ENCODE data around the gene IRF5.

The IRF5 gene

GRCh38 chr7:128919881-128920799 lies 17.6 kb upstream of the IRF5 start:
- DNase-seq (ENCODE audit: low read depth in 2 of 2): no peak

GRCh38 chr7:128920913-128921582 lies 16.7 kb upstream of the IRF5 start:
- DNase-seq (ENCODE audit: low read depth in 2 of 2): no peak

GRCh38 chr7:128921866-128922440 lies 15.8 kb upstream of the IRF5 start:
- DNase-seq (ENCODE audit: low read depth in 2 of 2): no peak

- DNase-seq (ENCODE audit: low read depth in 2 of 2): no peak
Observed at GRCh38 chr7:128922496-128923410, 15.0 kb upstream of the IRF5 start.

GRCh38 chr7:128923411-128923800 lies 14.3 kb upstream of the IRF5 start:
- DNase-seq (ENCODE audit: low read depth in 2 of 2): no peak

- no peak for DNase-seq (ENCODE audit: low read depth in 2 of 2)
Observed at GRCh38 chr7:128924707-128925588, 12.8 kb upstream of the IRF5 start.

- DNase-seq (ENCODE audit: low read depth in 2 of 2): no peak
Observed at GRCh38 chr7:128928159-128928813, 9.4 kb upstream of the IRF5 start.

- DNase-seq (ENCODE audit: low read depth in 2 of 2): no peak
Observed at GRCh38 chr7:128928882-128929788, 8.6 kb upstream of the IRF5 start.

- DNase-seq (ENCODE audit: low read depth in 2 of 2): no peak
Observed at GRCh38 chr7:128931190-128931798, 6.4 kb upstream of the IRF5 start.

GRCh38 chr7:128931965-128932861 lies 5.5 kb upstream of the IRF5 start:
- DNase-seq (ENCODE audit: low read depth in 2 of 2): no peak

GRCh38 chr7:128932862-128933179 lies 4.9 kb upstream of the IRF5 start:
- no peak for DNase-seq (ENCODE audit: low read depth in 2 of 2)

GRCh38 chr7:128933180-128933891 lies 4.4 kb upstream of the IRF5 start:
- DNase-seq (ENCODE audit: low read depth in 2 of 2): no peak

- no peak for DNase-seq (ENCODE audit: low read depth in 2 of 2)
Observed at GRCh38 chr7:128934361-128935341, 3.1 kb upstream of the IRF5 start.

GRCh38 chr7:128935342-128935730 lies 2.4 kb upstream of the IRF5 start:
- DNase-seq (ENCODE audit: low read depth in 2 of 2): no peak

- DNase-seq (ENCODE audit: low read depth in 2 of 2): no peak
Observed at GRCh38 chr7:128936798-128937197, 929 bp upstream of the IRF5 start.

GRCh38 chr7:128937271-128937646 lies 468 bp upstream of the IRF5 start:
- no peak for DNase-seq (ENCODE audit: low read depth in 2 of 2)
